BJ (cell line): ENCODE measurements around the gene PMIS2. TPM values are rescaled to one million over a fixed set of nuclear protein-coding genes. Genes with fewer than 3 reads are reported as not detected.

ENCODE experiments used
- CTCF ChIA-PET: fragments of 350-600 bp; formaldehyde crosslinking; extraction: SDS; loops from one replicate; lab custom pipeline; 2021; ENCODE audit warnings: antibody characterized with exemption, inconsistent platforms; lab: Yijun Ruan, JAX
- POLR2A ChIA-PET: fragments of 300-600 bp; sonication (Branson Sonifier 250); formaldehyde crosslinking; extraction: SDS; loops from one replicate; lab custom pipeline; 2021; ENCODE audit warnings: antibody characterized with exemption; lab: Charles Lee
- DNase-seq: peaks from one replicate; pipeline ENCODE4 v3.0.0-alpha.2; 2011; ENCODE audit warnings: low read depth
- H3K27me3 ChIP-seq: 2 replicates; pipeline ENCODE4 v1.6.0; 2011; ENCODE audit warnings: low read length; ENCODE audit not compliant: control insufficient read depth, insufficient read depth
- H3K36me3 ChIP-seq: 2 replicates; pipeline ENCODE4 v1.5.1; 2011; ENCODE audit warnings: low read length; ENCODE audit not compliant: control insufficient read depth, insufficient read depth
- H3K4me3 ChIP-seq: 2 replicates; pipeline ENCODE4 v1.5.1; 2011; ENCODE audit warnings: low read depth, mild to moderate bottlenecking, control low read depth, low read length
- polyA plus RNA-seq: library from polyadenylated mRNA; depleted of rRNA; stranded (reverse); fragments of >200 nt; gene quantifications from 2 replicates; pipeline ENCODE4 v1.2.3, GENCODE V29; 2011
- TF ChIP-seq, protein P1 (sequence below): IDR thresholded peaks from 2 replicates; pipeline ENCODE4 v1.5.1; 2011; ENCODE audit warnings: low read depth, mild to moderate bottlenecking, control low read depth, inconsistent platforms, low read length, moderate library complexity; ENCODE audit not compliant: insufficient read depth

Gene PMIS2
- polyA plus RNA-seq, 1 experiment, result not detected

DNA sequence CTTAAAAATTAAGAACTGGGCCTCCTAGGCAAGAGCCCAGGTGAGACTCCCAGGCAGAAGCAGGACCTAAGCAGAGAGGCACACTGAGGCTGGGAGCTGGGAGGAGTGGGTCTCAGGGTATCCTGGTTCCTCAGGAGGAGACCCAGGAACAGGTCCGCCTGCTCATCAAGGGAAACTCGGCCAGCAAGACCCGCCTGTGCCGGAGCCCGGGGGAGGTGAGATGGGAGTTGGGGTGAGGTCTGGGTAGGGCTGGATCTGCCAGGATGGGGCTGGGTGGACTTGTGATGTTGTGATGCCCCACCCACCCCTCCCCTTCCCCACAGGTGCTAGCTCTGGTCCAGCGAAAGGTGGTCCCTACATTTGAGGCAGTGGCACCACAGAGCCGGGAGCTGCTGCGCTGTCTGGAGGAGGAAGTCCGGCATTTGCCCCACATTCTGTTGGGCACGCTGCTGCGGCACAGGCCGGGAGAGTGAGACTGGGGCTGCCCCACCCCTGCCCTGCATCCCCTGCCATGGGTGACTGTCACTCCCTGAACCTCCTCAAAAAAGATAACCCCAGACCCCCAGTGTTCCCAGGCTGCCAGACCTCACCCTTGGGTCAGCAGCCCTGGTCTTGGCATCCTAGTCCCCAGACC, 33.4 kb downstream of the PMIS2 start:
- TF ChIP-seq, protein P1, sequence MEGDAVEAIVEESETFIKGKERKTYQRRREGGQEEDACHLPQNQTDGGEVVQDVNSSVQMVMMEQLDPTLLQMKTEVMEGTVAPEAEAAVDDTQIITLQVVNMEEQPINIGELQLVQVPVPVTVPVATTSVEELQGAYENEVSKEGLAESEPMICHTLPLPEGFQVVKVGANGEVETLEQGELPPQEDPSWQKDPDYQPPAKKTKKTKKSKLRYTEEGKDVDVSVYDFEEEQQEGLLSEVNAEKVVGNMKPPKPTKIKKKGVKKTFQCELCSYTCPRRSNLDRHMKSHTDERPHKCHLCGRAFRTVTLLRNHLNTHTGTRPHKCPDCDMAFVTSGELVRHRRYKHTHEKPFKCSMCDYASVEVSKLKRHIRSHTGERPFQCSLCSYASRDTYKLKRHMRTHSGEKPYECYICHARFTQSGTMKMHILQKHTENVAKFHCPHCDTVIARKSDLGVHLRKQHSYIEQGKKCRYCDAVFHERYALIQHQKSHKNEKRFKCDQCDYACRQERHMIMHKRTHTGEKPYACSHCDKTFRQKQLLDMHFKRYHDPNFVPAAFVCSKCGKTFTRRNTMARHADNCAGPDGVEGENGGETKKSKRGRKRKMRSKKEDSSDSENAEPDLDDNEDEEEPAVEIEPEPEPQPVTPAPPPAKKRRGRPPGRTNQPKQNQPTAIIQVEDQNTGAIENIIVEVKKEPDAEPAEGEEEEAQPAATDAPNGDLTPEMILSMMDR, result no peak
- CTCF ChIA-PET, result no interaction called here
- H3K4me3 ChIP-seq, result no peak overlapping the region
- H3K27me3 ChIP-seq, result no peaks in the 10 kb centered on the region
- POLR2A ChIA-PET, result no interaction called here
- DNase-seq, result no peak
- H3K36me3 ChIP-seq, result no peaks in the 10 kb centered on the region

DNA sequence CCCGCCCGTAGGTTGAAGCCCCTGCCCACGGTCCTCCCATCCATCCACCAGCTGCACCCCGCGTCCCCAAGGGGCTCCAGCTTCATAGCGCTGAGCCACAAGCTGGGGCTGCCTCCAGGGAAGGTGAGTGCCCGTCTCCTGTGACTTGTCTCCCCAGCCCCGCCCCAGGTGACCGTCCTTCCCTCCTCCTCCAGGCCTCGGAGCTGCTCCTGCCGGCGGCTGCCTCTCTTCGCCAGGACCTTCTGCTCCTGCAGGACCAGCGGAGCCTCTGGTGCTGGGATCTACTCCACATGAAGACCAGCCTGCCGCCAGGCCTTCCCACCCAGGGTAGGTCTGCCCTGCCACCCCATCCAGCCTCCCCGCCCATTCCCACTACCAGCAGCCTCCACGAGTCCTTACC, 34.0 kb downstream of the PMIS2 start:
- ChIA-PET CTCF (no interaction called here), POLR2A (no interaction called here)
- Histone ChIP-seq H3K4me3 (no peak overlapping the region), H3K36me3 (no peaks in the 10 kb centered on the region), H3K27me3 (no peaks in the 10 kb centered on the region)
- TF ChIP-seq, protein P1, result no peak
- DNase-seq, result no peak

DNA sequence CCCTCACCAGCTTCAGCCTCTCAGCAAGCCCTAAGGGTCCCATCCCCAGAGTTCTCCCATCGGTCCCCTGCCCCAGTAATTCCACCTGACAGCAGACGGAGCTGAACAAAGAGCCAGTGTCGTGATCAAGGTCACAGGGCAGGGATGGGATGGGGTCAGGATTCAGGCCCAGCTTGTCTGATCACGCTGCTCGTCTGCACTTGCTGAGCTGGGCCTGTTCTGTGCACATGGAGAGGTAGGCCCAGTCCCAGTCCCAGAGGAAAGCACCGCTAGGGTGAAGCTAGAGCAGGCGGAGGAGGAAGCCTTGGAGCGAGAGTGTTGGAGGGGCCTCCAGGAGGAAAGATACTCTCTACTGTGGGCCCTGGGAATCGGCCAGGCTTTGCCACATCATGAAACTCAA, 35.7 kb downstream of the PMIS2 start:
- ChIA-PET POLR2A (no interaction called here), CTCF (no interaction called here)
- no peaks in the 10 kb centered on the region for H3K27me3 ChIP-seq
- no peak overlapping the region for H3K4me3 ChIP-seq
- no peaks in the 10 kb centered on the region for H3K36me3 ChIP-seq
- DNase-seq, result no peak
- TF ChIP-seq, protein P1, result no peak

DNA sequence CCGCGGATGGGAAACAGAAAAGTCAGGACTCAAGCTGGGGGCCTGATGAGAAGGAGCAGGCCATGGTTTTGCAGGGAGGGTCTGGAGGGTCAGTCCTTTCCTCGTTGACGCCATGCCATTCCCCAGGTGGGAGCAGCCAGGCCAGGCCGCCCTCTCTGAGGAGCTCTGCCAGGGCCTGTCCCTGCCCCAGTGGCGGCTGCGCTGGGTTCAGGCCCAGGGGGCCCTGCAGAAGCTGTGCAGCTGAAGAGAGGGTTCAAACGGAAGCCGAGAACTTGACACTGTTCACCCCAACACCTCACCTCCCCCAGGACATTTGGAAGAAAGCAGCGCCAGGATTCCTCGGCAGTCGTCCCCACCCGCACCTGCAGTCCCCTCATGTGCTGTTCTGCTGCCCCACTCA, 36.8 kb downstream of the PMIS2 start:
- Histone ChIP-seq H3K36me3 (no peaks in the 10 kb centered on the region), H3K27me3 (no peaks in the 10 kb centered on the region), H3K4me3 (no peak overlapping the region)
- POLR2A ChIA-PET, result no interaction called here
- CTCF ChIA-PET, result no interaction called here
- DNase-seq, result no peak
- TF ChIP-seq, protein P1, result no peak

DNA sequence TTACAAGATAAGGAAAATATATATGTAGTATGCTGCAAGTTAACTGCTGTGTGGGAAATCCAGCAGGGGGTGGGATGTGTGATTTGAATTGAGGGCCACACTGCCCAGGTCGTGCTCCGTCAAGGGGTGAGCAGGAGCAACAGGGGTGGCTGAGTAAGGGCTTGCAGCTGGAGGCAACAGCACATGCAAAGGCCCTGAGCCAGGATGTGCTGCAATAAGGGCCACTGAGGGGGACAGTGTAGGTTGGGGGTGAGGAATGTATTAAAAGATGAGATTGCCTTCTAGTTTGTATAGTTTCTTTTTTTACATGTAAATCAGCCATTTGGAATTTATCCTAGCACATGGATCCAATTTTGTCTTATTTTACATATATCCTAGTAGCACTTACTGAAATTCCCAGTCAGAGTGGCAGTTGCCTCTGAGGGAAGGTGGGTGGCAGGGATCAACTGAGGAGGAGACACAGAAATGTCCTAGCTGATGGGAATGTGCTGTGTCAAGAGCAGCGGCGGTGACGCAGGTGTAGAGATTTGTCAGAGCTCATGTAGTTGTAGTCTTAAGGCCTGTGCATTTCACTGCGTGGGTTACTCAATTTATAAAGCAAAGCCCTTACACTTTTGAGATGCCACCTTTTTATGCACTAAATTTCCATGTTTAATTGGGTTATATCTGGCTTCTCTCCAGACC, 37.5 kb downstream of the PMIS2 start:
- no peak for DNase-seq
- POLR2A ChIA-PET, result no interaction called here
- no peaks in the 10 kb centered on the region for H3K27me3 ChIP-seq
- no peaks in the 10 kb centered on the region for H3K36me3 ChIP-seq
- CTCF ChIA-PET, result no interaction called here
- no peak overlapping the region for H3K4me3 ChIP-seq
- TF ChIP-seq, protein P1, result no peak
